Spleen (tissue), 11 donors: Measurements from ENCODE around the gene FRMD5. TPM values are rescaled to one million over a fixed set of nuclear protein-coding genes. Genes with fewer than 3 reads are reported as not detected.

Experiments
- DNase-seq: peaks from one replicate; pipeline ENCODE4 v3.0.0-alpha.2; 2020
- H3K27ac ChIP-seq, 8 donors: fragments of 200-600 bp; sonication (generic) in 7 of 8; 1 replicate in 4 of 8; 2 replicates in 4 of 8; pipeline versions ENCODE4 v1.5.0 to v1.8.0; 2016 to 2021; ENCODE audit warnings: inconsistent platforms in 4 of 8, mild to moderate bottlenecking in 4 of 8, moderate library complexity in 1 of 8
- H3K27me3 ChIP-seq, 7 donors: fragments of 200-600 bp; sonication (generic) in 6 of 7; replicated peaks in 1 of 7; 1 replicate in 4 of 7; 2 replicates in 3 of 7; pipeline versions ENCODE4 v1.5.0 to v1.8.0; 2016 to 2021; ENCODE audit warnings: inconsistent platforms in 3 of 7, mild to moderate bottlenecking in 1 of 7
- H3K36me3 ChIP-seq, 6 donors: fragments of 200-600 bp; sonication (generic) in 5 of 6; 1 replicate in 4 of 6; 2 replicates in 2 of 6; pipeline versions ENCODE4 v1.5.0 to v1.8.0; 2016 to 2021; ENCODE audit warnings: inconsistent platforms in 2 of 6
- H3K4me1 ChIP-seq, 6 donors: fragments of 200-600 bp; sonication (generic) in 5 of 6; 1 replicate in 3 of 6; 2 replicates in 3 of 6; pipeline versions ENCODE4 v1.5.0 to v1.8.0; 2016 to 2021; ENCODE audit warnings: inconsistent platforms in 3 of 6
- H3K4me3 ChIP-seq, 8 donors: fragments of 200-600 bp; sonication (generic) in 7 of 8; 1 replicate in 4 of 8; 2 replicates in 4 of 8; pipeline versions ENCODE4 v1.5.0 to v1.8.0; 2016 to 2021; ENCODE audit warnings: inconsistent platforms in 4 of 8, mild to moderate bottlenecking in 4 of 8, moderate library complexity in 2 of 8
- H3K9me3 ChIP-seq, 8 donors: fragments of 200-600 bp; sonication (generic) in 7 of 8; 1 replicate in 4 of 8; 2 replicates in 4 of 8; pipeline versions ENCODE4 v1.5.0 to v1.8.0; 2016 to 2021; ENCODE audit warnings: inconsistent platforms in 4 of 8
- POLR2A ChIP-seq, 3 donors: fragments of 450-650 bp; IDR thresholded peaks; one replicate each; pipeline ENCODE4 v1.5.1; 2017; ENCODE audit warnings: antibody characterized with exemption in 3 of 3, mild to moderate bottlenecking in 1 of 3
- POLR2AphosphoS5 ChIP-seq, 3 donors: sonication (generic); formaldehyde crosslinking; IDR thresholded peaks; one replicate each; pipeline ENCODE4 v1.5.1; 2017; ENCODE audit warnings: antibody characterized with exemption in 3 of 3
- WGBS, 5 donors: extraction: QIAGEN DNeasy Blood & Tissue Kit in 3 of 5; methylation state at CpG; one replicate each; pipeline versions ENCODE4 v1.1.5 to v1.1.7; 2013 to 2018; 5-methylcytosine and 5-hydroxymethylcytosine counted together
- intact Hi-C: fragments of 100-400 bp; cut with DNase I; formaldehyde crosslinking; loops from one replicate; pipeline ENCODE4 v1.15.0; 2023; ENCODE audit warnings: low total_unique reads
- polyA plus RNA-seq, 3 donors: library from polyadenylated mRNA; stranded (reverse); fragments of 200-250 nt; gene quantifications; one replicate each; pipeline ENCODE4 v1.2.1, GENCODE V29; 2013
- total RNA-seq, 7 donors: library from RNA; depleted of rRNA in 3 of 7; stranded (reverse); fragments of >200 nt in 3 of 7; fragmentation: NEBNext Ultra II Directional in 4 of 7; extraction: Animal tissue kit (Norgen Biotek cat#: 25700) in 4 of 7; gene quantifications; one replicate each; pipeline versions ENCODE4 v1.1.0 to v1.2.1, GENCODE V29; 2016 to 2021
- TF ChIP-seq, protein P1 (sequence below), 11 experiments: fragments of 200-600 bp in 7 of 11; fragments of 450-650 bp in 4 of 11; sonication (generic) in 4 of 11; IDR thresholded peaks in 8 of 11; conservative IDR thresholded peaks in 3 of 11; 1 replicate in 7 of 11; 2 replicates in 4 of 11; pipeline versions ENCODE4 v1.4.0 to v1.8.0; 2016 to 2021; ENCODE audit warnings: antibody characterized with exemption in 11 of 11, inconsistent platforms in 4 of 11, mild to moderate bottlenecking in 1 of 11
- donor health status: healthy with polysubstance abuse.
- donor health status: DM: no; HTN: no; CAD: no; lungs with moderate emphysema.
- donor health status: DM: no; HTN: no; CAD: no.
- donor health status: Bipolar disorder and iron deficiency.
- donor health status: healthy.
- donor health status: DM: no; HTN: no; CAD: no.
- donor health status: DM: yes; HTN: yes; CAD: no.

The FRMD5 gene
- total and polyA plus RNA-seq, 10 donors: 0.09 to 1.0 (median 0.43) TPM; not detected in 1

DNA sequence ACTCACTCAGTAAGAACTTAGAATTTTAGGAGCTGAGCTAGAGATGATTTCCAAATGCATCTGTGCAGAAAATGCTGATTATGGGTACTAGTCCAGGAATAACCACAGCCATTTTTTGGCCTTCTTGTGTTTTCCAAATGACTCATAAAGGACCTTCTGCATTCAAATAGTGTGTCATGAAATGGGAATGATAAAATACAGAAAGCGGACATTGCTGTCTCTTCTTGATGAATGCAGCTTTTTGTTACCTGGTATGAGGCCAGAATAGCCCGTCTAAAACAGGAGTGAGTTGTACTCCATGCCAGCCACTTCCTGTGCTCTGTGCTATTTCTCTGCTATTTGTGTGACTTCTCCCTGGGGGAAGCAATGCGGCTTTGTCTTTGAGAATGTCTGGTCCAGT lies 20.5 kb upstream of the FRMD5 start:
- H3K4me3 ChIP-seq: no peak overlapping the region
- no peaks in the 10 kb centered on the region for H3K36me3 ChIP-seq
- peaks cover 0 to 41% (median 0%) of the 10 kb centered on the region in 7 donors for H3K27me3 ChIP-seq
- peaks cover 0 to 7% (median 0%) of the 10 kb centered on the region in 6 donors for H3K4me1 ChIP-seq
- intact Hi-C loops: loop anchor here (10.0 kb wide), 1 partner anchor 311 kb away; no protein-coding TSS in a partner anchor
- 51 to 66% (median 59%) methylated on average over 3 of the region's 3 CpGs for WGBS, 5 donors
- H3K9me3 ChIP-seq: no peaks in the 10 kb centered on the region
- H3K27ac ChIP-seq: no peak overlapping the region
- TF ChIP-seq, protein P1, sequence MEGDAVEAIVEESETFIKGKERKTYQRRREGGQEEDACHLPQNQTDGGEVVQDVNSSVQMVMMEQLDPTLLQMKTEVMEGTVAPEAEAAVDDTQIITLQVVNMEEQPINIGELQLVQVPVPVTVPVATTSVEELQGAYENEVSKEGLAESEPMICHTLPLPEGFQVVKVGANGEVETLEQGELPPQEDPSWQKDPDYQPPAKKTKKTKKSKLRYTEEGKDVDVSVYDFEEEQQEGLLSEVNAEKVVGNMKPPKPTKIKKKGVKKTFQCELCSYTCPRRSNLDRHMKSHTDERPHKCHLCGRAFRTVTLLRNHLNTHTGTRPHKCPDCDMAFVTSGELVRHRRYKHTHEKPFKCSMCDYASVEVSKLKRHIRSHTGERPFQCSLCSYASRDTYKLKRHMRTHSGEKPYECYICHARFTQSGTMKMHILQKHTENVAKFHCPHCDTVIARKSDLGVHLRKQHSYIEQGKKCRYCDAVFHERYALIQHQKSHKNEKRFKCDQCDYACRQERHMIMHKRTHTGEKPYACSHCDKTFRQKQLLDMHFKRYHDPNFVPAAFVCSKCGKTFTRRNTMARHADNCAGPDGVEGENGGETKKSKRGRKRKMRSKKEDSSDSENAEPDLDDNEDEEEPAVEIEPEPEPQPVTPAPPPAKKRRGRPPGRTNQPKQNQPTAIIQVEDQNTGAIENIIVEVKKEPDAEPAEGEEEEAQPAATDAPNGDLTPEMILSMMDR (IDR thresholded peaks at IDR 0.05 in 8 of 11, conservative IDR thresholded peaks at IDR 0.05 in 3 of 11): no peak
- no peak for DNase-seq

DNA sequence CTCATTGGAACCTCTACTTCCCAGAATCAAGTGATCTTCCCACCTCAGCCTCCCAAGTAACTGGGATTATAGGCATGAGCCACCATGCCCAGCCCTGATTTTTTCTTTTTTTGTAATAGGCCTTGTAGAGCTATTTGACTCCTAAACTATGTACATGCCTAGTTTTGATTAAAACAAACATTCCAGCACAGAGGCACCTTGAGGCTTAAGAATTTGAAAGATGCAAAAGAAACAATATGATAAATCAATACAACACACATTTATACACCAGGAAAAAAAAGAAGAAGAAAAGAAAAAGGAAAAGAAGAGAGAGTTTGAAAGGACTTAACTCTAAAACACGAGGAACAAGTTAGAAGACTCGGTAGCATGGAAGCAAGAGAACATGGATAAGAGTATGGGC lies 13.9 kb upstream of the FRMD5 start:
- DNase-seq: no peak
- peaks cover 0 to 28% (median 0%) of the 10 kb centered on the region in 7 donors for H3K27me3 ChIP-seq
- TF ChIP-seq, protein P1 (IDR thresholded peaks at IDR 0.05 in 8 of 11, conservative IDR thresholded peaks at IDR 0.05 in 3 of 11): no peak
- no peaks in the 10 kb centered on the region for H3K36me3 ChIP-seq
- no peak overlapping the region for H3K27ac ChIP-seq
- intact Hi-C loops: no loop called here
- no peaks in the 10 kb centered on the region for H3K9me3 ChIP-seq
- WGBS, 5 donors: 86 to 94% (median 93%) methylated on average over 2 of the region's 2 CpGs
- no peak overlapping the region for H3K4me3 ChIP-seq
- H3K4me1 ChIP-seq: no peaks in the 10 kb centered on the region

DNA sequence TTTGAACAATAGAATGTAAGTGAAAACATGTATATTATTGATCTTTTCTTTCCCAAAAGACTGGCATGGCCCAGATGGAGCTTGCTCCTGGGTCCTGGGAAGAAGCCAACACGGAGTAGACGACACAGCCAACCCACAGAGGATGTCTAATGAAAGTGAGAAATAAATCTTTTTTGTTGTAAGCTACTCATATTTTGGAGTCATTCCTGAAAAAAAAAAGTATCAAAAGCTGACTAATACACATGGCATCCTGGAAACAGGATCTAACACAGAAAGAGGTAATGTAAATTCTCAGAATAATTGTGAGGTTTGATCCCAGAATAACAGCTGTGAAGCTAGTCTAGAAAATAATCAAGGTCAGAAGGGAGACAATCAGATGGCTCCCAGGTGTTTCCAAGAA lies 12.6 kb upstream of the FRMD5 start:
- H3K27me3 ChIP-seq: peaks cover 0 to 33% (median 0%) of the 10 kb centered on the region in 7 donors
- no peaks in the 10 kb centered on the region for H3K36me3 ChIP-seq
- intact Hi-C loops: no loop called here
- 58 to 78% (median 75%) methylated on average over 2 of the region's 2 CpGs for WGBS, 5 donors
- H3K9me3 ChIP-seq: no peaks in the 10 kb centered on the region
- H3K27ac ChIP-seq: no peak overlapping the region
- no peak for DNase-seq
- no peaks in the 10 kb centered on the region for H3K4me1 ChIP-seq
- no peak overlapping the region for H3K4me3 ChIP-seq
- TF ChIP-seq POLR2AphosphoS5 (IDR thresholded peaks at IDR 0.05) (no peak), POLR2A (IDR thresholded peaks at IDR 0.05) (no peak)
- TF ChIP-seq, protein P1 (IDR thresholded peaks at IDR 0.05 in 8 of 11, conservative IDR thresholded peaks at IDR 0.05 in 3 of 11): no peak

DNA sequence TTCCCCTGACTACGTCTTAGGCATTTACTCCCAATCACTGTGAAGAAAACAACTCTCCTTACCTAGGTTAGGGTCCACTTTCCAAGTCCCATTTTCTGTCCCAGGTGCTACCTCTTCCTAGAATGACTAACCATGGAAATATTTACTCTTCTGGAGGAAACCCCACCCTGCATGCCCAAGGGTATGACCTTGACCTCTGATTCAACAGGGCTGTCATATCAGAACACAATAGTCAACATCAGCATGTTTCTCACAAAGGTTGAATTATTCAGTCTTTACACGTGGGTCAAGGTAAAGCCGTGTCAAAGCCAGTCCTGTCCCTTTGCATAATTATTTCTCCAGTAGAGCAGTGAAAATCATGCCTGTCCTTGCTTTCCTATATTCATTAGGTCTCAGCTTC lies 4.3 kb upstream of the FRMD5 start:
- peak overlapping the region in 1 of 8 donors; percentile 50 for H3K27ac ChIP-seq
- H3K27me3 ChIP-seq: peaks cover 0 to 73% (median 21%) of the 10 kb centered on the region in 7 donors
- no peak overlapping the region for H3K4me3 ChIP-seq
- intact Hi-C loops: no loop called here
- TF ChIP-seq POLR2A (IDR thresholded peaks at IDR 0.05) (no peak), POLR2AphosphoS5 (IDR thresholded peaks at IDR 0.05) (no peak)
- TF ChIP-seq, protein P1 (IDR thresholded peaks at IDR 0.05 in 8 of 11, conservative IDR thresholded peaks at IDR 0.05 in 3 of 11): no peak
- H3K9me3 ChIP-seq: no peaks in the 10 kb centered on the region
- DNase-seq: no peak
- peaks cover 0 to 17% (median 14%) of the 10 kb centered on the region in 6 donors for H3K4me1 ChIP-seq
- 64 to 74% (median 65%) methylated on average over 3 of the region's 3 CpGs for WGBS, 5 donors
- H3K36me3 ChIP-seq: no peaks in the 10 kb centered on the region
